NAMALWA (cell line): Measurements from ENCODE around the gene SLC6A3.
"Not testable (repeated sequence)": the region's sequence is repeated elsewhere in the genome, so short reads cannot be mapped to it uniquely, and the experiment has no call there.

Source experiments
- DNase-seq: peaks from one replicate; pipeline ENCODE4 v3.0.0-alpha.2; 2015; ENCODE audit warnings: low spot score

The SLC6A3 gene

DNA sequence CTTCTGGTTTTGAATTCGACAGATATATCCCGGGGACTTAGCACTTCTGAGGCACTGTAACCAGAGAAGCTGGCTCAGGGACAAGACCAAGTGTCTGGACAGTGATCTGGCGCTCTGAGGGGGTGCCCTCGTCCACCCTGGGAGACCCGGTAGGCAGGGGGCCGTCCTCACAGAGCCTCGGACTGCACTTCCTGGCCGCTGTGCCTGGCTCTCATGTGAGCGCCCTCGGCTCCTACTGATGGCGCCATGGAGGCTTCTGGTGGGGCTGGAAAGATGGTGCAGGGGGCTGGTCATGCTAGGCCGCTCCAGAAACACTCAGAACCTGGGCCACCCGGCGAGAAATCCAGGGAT, 18.8 kb upstream of the SLC6A3 start:
- DNase-seq, result no peak

DNA sequence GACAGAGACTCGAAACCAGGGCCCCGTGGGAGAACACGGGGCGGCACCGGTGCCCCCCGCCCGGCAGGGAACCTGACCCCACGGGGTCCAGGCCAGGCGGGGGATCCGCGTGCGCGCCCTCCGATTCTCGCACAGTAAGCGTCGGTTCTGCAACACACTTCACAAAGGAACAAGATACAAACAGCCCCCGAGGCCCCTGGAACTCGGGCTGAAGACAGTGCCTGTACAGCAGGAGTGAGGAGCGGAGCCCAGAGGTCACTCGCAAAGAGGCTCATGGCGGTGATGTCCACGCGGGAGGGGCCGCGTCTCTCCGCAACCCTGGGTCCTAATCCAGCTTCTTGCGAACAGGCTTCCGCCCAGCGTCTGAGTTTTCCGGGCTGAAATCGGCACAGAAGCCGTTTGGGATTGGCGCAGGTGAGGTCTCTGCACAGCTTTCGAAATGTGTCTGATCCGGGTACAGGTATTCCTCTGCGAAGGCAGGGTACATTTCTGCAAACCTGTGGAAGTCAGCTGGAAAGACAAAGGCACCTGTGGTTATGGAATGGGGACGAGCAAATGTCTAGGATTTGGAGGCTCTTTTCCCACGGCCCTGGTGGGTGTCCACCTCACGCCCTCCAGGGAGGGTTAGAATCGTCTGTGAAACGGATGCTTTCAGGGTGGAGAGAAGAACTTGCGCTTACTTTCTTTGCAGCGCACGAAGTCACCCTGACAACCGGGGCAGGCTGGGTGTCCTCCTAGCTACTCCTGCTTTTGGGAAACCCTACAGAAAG, 18.3 kb upstream of the SLC6A3 start:
- no peak for DNase-seq

DNA sequence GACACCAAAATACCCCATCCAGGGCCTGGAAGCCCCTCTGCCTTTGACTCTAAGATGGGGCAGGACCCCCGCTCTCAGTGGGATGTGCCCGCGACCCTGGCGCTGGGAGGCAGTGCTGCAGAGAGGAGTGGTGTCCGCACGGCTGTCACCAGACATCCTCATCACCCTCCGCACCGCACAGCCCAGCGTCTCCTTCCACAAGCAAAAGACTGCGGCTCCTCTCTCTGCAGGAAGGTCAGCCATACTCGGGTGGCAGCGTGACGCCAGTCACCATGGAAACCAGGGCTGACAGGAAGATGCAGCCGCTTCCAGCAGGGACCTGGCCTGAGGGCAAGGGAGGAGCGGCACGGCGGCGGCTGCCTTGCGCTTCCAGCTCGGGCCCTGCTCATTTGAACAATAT, 17.1 kb upstream of the SLC6A3 start:
- DNase-seq, result no peak

DNA sequence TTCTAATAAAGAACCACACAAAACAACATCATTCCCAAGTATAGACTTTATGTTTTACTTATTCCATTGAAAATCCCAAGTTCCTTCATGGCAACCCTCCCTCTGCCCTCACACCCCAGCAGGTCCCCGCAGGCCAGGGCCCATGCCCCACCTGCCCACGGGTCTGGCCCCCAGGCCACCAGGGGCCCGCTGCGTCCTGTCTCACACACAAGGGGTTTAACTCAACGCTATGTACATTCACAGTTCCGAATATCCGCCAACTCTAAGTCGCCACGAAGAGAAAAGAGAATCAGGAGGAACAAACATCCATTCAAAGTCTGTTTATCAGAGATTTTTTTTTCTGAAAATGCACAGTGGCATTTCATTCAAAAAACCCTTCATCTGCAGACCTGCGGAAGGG, 16.2 kb upstream of the SLC6A3 start:
- DNase-seq, result no peak

DNA sequence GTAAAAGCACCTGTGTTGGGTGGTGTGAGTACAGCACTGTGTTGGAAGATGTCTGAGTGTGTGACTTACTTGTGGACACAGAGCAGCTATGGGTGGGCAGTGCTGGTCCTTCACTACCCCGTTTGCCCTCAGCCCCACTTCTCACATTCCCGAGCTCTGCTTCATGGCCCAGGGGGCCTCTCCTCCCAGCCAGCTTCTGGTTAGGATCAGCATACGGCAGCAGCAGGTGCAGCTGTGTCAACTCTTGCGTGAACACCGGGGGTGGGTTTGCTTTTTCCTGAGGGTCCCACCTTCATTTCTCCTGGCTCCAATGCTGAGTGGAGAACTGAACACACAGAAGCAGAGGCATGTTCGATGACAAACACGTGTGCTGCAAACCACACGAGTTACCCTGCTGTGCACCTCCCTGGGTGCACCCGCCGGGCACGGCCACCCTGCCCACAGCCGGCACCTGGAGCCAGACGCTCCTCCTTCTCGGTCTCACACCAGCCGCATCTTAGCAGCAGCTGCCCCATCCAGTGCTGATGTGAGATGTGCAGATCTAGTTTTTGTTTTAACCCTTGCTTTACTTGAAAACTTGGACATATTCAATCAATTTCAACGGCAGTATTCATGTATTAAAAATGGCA, 14.9 kb upstream of the SLC6A3 start:
- DNase-seq, result no peak

DNA sequence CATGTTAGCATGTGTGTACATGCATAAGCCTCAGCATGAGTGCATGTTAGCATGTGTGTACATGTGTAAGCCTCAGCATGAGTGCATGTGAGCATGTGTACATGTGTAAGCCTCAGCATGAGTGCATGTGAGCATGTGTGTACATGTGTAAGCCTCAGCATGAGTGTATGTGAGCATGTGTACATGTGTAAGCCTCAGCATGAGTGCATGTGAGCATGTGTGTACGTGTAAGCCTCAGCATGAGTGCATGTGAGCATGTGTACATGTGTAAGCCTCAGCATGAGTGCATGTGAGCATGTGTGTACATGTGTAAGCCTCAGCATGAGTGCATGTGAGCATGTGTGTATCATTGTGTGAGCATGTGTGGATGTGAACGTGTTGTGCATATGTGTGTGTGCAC, 14.2 kb upstream of the SLC6A3 start:
- DNase-seq, result not testable (repeated sequence)

DNA sequence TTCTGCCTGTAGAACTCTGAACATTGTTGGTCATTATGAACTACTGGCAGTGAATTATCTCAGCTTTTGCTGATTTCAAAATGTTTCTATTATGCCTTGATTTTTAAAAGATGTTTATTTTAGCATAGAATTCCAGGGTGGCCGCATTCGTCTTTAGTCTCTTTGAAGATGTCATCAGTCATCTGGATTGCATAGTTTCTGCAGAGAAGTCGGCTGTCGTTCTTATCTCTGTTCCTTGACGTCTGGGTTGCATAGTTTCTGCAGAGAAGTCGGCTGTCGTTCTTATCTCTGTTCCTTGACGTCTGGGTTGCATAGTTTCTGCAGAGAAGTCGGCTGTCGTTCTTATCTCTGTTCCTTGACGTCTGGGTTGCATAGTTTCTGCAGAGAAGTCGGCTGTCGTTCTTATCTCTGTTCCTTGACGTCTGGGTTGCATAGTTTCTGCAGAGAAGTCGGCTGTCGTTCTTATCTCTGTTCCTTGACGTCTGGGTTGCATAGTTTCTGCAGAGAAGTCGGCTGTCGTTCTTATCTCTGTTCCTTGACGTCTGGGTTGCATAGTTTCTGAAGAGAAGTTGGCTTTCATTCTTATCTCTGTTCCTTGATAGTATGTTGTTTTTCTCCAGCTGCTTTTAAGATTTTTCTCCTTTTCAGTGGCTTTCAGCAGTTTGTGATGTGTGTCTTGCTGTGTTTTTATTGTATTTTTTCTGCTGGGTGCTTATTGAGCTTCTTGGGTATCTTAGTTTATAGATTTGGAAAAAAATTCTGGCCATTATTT, 11.1 kb upstream of the SLC6A3 start:
- DNase-seq, result not testable (repeated sequence)

DNA sequence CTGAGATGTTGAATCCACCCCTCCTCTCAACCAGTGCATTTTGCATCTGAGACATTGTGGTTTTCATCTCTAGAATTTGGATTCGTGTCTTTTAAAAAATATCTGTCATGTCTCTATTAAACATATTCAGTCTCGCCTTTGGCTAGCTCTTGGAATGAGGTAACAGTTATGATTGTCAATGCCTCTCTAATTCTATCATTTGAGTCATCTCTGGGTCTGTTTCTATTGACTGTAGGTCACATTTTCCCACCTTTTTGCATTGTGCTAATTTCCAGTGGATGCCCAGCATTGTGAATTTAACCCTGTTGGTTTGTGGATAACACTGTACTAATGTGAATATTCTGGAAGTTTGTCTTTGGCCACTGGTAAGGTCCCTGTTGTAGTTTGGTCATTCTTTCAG, 8.4 kb upstream of the SLC6A3 start:
- no peak for DNase-seq

DNA sequence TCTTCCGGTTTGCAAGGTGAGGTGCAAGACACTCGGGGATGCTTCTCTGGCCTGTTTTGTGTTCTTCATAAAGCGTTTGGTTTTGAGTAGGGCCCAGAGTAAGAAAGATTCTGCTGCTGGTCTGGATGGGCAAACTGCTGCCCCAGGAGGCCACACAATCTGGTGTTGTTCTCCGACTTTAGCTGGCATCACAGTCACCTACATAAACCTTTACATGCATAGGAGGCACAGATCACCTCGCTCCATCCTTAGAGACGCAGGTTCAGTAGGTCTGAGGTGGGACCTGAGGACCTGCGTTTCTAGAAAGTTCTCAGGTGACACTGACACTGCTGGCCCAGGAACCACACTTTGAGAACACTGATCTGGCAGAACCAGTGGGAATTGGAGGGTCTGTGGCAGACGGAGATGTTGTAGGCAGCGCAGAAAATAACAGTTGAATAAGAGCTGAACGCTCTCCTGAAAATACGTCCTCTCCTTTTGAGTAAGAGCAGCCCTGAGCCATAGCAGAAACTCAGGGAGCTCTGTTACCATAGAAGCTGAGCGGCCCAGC, 3.9 kb upstream of the SLC6A3 start:
- no peak for DNase-seq

DNA sequence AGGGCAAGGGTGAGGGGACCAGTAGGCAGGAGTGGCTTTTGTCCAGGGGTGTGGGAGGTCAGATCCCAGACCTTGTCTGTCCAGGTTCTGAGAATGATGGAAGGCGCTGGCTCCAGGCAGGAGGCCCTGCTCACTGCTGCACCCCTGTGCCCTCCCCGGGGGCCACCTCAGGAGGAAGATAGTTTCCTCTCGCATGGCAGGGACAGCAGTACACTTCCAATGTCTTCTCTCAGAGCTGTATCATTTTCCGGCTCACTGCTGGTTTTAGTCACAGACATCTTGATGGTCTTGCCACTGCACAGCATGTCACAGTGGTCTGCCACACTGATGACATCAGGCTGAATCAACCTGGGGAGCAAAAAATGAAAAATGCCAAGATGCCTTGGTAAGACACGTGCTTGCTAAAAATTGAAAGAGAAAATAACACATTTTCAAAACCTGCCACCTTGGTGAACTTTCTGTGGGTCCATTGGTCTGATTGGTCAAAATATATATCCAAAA, 3.3 kb upstream of the SLC6A3 start:
- DNase-seq, result no peak

DNA sequence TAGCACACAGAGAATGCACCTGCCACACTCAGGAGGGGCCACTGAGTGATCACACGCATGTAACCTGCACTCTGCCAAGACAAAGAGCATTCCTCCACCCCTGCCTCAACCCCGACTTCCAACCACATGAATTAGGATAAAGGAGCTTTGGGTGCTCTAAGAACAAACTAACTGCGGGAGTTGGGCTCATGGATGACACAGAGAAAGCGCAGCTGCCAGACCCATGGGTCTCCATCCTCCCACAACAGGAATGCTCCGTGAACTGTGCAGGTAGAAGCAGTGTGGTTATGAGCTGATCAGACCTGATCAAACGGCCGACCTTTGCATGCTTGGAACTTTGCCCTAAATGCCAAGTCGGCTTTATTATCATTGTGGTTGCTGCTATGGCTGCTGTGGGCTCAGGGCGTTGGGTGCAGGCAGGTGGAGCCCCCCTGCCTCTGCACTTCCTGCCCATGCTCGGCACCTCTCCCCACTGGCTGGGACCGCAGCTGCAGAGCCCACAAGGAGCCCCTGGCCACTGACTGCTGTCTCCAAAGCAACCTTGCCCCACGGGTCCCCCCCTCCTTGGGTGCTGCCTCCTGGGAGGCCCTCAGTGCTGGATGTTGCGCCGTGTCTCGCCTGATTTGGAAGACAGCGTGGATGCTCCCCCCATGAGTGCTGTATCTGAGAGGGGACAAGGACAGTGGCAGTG, 2.6 kb upstream of the SLC6A3 start:
- DNase-seq, result no peak

DNA sequence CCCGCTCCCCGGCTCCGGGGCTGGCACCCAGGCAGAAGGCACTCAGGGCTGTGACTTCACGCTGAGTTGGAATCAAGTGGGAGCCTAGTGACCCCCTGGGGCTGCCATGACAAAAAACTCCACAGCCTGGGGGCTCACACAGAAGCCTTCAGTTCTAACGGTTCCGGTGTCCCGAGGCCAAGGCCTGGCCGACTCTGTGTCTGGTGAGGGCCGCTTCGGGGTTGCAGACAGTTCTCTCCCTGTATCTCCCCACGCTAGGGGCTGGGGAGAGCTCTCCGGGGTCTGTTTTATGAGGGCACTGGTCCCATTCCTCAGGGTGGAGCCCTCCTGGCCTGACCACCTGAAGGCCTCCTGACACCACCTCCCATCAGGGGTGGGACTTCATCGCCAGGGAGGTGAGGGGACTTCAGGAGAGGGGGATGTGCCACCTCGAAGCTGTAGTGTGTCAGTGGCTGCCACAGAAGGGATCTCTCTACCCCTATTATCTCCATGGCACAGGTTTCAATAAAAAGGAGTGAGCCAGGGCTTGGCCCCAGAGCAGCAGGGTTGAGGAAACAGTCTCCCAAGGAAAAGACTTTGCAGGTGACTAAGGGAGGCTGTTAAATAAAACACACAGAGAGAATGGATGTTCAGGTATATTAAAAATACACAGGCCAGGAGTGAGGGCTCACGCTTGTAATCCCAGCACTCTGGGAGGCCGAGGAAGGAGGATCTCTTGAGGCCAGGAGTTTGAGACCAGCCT, 1.5 kb upstream of the SLC6A3 start:
- no peak for DNase-seq

DNA sequence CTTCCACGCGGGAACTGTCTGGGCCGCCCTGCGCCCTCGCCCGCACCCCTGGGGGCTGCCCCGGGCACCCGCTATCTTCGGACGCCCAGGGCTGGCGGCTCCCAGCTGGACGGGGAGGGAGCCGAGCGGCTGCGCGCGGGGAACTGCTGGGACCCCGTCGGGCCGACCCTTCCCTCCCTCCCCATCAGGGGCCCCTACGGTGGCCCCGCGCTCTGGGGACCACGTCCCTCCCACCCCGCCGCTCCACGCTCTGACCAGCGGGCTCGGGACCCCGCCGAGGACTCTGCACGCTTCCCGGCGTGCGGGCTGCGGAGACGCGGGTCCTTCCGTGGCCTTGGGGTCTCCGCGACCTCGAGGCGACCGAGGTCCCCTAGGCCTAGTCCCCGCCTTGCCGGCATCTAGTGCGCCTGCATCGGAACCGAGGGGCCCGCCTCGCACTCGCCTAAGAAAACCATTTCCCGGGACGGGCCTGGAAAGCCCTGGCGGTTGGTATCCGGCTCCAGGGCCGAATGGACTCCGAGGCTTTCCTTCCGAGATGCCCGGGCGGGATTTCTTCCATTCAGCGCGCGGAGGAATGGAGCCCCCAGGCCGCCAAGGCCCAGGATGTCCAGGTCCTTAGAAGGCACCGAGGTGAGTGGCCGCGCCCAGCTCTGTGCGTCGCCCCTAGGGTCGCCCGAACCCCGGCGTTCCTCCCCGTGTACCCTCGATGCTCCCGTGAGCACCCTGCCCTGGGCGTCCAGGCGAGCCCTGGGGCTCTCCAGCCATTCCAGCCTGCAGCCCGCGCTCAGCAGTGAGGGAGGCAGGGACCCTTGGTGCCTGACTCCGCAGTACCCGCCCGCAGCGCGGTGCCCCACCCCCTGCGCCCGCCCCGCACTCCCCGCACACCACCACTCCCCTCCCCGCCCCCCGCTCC, 705 bp upstream of the SLC6A3 start:
- no peak for DNase-seq

DNA sequence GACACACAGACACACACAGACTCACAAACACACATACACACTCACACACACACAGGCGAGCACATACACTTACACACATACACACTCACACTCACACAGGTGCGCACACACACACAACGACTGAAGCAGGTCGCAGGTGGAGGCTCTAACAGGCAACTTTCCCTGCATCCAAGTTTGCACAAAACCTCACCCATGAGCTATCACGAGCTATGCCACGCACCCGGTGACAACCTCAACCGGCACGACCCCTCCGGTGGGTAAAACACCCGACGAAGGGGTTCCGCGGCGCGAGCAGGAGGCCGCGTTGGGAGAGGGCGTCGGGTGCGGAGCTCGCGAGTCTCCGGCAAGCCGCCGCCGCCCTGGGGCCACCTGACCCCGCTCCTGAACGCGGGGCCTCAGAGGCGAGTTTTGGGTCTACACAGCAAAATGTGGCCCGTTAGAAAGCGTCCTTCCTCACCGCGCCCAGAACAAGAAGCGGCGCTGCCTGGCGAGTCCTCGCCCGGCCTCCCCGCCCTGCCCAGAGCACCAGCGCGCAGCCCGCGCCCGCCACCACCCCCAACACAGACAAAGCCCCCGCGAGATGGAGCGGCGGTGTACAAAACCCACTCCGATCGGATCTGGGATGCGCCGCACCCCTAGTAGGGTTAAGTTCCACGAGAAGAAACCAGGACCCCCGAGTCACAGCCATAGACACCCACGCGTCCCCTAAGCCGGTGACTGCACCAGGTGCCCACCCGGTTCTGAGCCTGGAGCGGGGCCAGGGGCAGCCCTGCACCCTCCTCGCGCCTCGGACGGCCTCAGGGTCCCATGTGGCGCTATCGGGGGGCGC, 665 bp downstream of the SLC6A3 start:
- no peak for DNase-seq

DNA sequence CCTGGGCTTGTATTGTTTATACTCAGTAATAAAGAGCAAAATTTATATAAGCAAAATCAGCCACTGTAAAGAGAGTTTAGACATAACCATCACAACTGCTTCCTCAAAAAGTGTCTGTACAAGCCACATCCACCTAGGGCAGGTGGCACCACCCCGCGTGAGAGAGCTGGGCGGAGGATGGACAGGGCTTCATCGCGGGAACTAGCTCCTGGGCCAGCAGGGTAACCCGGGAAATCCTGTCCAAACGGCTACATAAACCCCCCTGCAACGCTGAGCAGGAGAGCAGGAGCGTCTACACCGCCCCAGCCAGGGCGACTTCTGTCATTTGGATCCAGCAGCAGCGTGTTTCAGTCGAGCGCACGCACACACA, 1.3 kb downstream of the SLC6A3 start:
- no peak for DNase-seq

DNA sequence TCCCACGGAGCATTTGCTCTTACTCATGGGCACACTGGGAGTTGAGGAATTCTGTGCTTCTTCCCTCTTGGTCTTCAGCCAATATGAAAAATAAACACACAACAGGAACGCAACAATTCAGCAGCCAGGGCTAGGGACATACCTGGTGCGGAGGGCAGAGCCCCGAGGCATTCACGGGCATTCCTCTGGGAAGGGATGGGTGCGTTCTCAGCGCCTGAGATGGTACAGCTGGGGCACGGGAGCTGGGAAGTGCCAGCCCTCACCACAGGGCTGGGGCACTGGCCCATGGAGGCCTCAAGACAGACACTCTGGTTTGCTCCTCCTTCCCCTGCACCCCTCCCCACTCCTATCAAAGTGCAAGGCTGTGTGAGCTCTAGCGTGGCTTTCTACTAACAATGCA, 2.1 kb downstream of the SLC6A3 start:
- no peak for DNase-seq

DNA sequence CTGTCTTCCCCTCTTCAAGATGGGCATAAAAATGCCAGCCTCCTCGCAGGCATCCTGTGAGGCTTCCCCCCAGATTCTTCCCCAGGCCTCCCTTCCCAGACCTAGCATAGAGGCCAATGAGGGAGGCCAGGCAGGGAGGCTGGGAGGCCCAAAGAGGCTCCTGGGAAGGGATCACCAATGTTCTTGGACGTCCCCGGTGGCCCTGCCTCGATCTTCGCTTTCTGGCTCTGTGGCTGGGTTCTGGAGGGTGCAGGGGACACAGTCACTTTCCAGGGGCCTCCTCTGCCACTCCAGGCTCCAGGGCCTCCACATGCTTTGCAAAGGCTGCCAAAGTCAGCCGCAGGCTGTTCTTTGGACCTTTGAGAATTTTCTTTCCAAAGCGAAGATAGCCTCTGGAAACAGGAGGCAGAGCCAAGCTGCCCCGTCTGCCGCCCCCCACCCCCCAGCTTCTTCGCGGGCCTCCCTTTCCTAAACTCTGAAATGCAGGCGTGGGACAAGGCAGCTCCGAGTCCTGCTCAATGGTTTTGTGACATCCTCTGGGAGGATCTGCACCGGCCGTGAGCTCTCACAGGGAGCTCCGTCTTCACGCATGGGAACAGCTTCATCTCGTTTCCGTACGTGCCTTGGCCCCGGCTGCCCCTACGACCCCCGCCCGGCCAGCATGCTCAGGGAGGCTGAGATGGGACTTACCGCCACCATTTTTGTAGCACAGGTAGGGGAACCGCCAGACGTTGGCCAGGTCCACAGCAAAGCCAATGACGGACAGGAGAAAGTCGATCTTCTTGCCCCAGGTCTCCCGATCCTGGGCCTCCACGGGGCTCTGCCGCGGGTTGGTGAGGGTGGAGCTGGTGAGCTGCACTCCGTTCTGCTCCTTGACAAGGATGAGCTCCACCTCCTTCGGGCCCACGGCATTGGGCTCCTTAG, 2.8 kb downstream of the SLC6A3 start:
- DNase-seq, result no peak

DNA sequence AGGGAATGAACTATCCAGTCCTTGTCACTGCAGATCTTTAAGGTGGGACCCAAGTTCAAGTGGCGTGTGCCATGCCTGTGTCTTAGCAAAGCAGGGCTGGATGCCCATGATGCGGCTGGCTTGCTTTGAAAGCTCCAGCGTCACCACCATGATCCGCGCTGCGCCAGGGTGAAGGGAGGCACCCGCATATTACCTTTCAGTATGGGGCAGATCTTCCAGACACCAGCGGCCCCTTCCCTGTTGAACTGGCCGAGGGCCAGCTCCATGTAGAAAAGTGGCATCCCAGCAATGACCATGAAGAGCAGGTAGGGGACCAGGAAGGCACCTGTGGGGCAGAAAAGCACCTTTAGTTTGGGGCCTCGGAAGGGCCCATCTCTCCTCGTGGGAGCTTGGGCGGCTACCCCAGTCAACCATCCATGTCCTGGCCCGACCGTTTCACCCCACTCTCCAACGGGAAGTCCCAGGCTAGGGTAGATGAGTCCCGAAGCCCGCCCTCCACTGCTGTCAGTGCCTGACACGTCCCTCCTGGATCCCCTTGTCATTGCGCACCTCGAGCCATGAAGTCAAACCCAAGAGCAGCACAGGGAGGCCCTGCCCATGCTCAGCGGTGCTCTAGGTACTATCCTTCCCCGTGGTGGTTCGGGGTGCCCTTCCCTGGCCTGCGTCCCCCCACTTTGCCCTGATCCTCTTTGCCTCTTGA, 3.9 kb downstream of the SLC6A3 start:
- no peak for DNase-seq
